ENCODE data around the gene HOXD3.

The HOXD3 gene

DNA sequence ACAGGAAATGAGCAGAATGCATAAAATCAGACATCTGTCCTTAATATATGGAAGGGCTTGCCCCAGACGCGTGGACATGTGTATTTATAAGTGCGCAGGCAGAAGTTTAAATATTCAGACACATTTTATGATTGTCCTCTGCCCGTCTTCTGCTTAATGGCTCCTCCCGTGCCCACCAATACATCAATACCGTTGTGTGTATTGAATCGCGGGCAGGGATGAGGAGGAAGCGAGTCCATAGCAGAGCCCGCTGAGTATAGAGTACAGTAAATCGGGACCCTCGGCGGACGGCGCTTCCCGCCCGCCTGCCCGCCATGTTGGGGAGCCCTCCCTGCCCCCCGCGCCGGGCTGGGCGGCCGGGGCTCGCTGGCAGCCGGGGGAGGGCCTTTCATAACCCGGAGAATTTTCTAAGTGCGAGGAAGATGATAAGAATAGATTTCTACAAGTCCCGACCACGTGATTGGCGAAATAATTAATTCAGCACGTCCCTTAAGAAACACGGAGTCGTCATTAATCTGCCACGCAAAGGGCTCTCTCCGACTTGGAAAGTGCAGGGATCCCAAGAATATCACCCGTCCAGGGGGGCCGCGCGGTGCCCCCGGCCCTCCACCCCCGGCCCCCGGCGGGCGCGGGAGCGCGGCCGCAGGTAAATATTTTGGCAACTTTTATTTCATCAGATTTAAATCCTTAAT lies at the start of gene HOXD3:
Gene HOXD3 (plus strand): TSS at position 501 of the 692 bp plus-strand sequence. CDS start 11,808 bp downstream, outside the sequence.
- DNase-seq (ENCODE audit: low read depth) = no peak

DNA sequence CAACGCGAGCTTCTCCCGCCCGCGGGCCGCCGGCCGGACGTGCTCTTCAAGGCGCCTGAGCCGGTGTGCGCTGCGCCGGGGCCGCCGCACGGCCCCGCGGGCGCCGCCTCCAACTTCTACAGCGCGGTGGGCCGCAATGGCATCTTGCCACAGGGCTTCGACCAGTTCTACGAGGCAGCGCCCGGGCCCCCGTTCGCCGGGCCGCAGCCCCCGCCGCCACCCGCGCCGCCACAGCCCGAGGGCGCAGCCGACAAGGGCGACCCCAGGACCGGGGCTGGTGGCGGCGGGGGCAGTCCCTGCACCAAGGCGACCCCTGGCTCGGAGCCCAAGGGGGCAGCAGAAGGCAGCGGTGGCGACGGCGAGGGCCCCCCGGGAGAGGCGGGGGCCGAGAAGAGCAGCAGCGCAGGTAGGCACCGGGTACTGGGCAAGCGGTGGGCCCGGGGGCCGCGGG lies 49.4 kb upstream of the HOXD3 start:
- DNase-seq (ENCODE audit: low read depth) = no peak

DNA sequence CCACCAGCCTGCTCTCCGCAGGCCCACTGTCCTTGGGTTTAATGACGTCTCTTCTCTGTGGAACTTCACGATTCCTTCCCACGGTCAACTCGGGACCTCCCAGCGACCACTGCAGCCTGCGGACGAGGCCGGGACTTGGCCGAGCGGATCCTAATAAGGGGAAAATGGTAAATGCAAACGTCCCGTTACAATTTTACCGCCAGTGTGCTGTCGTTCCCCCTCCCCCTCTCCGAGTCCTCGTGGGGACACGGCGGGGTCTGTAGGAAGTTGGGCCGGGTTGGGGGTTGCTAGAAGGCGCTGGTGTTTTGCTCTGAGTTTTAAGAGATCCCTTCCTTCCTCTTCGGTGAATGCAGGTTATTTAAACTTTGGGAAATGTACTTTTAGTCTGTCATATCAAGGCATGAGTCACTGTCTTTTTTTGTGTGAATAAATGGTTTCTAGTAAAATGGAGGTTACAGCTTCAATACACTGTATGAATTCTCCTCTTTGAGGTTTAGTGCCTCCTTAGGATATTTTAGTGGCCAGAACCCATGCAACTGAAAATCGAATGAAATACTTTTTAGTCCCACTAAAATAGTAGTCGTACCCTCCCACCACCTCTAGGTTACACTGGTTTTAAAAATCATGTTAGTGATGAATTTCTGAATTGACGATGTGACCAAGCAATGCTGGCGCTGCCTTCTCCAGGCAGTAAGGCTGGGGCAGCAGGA lies 47.8 kb upstream of the HOXD3 start:
- DNase-seq (ENCODE audit: low read depth) = no peak

DNA sequence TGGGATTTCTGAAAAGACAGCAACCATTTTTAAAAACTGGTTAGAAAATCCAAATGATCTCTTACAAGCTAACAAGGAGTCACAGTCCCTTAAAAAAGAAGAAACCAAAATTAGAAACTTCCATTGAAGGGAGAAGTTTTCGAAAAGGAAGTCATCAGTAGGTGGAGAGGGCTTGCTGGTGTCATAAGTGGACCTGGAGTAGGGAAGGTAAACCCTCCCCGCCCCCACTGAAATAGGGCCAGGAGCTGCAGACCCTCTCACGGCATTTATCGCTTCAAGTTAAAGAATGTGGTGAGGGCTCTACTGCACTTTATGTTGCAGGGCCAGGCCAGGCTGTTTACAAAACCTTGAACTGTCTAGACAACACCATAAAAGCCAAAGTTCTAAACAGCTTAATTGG lies 47.2 kb upstream of the HOXD3 start:
- DNase-seq (ENCODE audit: low read depth) = no peak

DNA sequence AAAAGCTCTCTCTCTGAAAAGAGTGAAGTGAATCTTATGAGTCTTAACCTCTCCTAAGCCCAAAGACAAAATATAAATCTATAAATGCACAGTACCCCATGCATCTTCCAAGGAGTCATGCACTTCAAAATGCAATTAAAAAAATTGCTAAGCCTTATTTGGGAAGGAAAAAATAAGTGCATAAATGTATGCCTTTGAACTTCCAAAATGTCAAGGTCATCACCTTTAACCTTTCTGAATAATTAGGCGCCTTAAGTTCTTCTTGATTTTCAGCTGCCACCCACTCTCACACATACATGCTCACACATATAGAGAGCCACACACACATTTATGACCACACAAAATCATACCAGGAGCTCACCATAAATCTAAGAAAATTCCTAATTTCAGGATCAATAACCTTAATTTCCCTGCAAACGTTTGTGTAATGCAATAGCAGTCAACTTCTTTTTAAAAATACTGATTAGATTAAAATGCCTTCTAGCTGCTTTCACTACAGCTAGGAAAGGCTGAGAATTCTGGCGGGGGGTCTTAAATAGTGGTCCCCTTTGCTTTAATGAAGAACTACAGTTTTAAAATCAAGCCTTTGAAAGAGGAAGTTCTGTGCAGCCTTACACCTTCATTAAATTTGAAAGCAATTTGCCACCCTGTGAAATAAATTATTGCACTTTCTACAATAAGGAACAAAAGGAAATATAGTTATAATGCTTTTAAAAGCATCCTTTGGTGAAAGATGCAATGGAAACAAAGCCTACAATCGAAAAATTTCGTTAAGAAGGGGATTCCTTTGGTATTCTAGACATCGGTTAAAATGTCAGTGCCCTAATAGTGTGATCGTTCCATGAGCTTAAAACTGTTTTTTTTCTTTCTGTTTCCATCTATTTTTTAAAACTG lies 46.4 kb upstream of the HOXD3 start:
- DNase-seq (ENCODE audit: low read depth) = no peak

DNA sequence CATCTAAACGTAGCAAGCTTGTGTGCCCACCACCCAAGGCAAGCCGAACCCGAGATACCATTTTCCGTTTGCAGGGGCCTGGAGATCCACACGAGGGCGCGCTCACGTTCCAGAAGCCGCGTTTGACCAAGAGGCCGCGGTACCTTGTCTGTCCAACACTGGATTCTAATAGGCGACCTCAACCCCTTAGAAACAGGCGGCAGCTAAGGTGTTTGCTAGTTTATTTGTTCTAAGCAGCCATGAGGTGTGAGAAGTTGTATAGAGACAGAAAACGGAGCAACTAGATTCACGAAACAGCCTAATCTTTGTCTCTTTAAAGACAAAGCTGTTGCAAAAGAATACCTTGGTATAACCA lies 45.8 kb upstream of the HOXD3 start:
- DNase-seq (ENCODE audit: low read depth) = no peak

DNA sequence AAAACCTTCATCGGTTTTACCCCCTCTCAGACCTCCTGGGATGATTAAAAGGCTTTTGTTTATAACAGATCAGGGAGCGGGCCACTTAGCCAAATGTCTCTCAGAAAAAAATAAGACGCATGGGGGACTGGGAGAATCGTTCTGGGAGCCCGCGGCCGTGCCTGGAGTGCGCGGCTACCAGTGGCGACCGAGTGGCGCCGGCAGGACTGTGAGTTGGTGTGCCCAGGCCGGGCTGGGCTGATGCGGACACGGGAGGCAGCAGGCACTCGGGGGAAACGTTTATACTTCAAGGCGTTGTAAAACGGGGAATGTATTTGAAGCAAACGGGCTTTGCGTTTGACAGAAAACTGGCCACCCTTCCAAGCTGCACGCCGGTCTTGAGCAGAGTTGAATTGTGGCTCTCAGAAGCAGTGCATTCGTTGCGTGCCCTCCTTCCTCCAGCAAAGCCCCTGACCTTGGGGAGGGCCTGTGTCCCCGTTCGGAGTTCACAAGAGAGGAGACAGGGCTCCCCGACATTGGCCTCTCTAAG lies 45.2 kb upstream of the HOXD3 start:
- DNase-seq (ENCODE audit: low read depth) = no peak

DNA sequence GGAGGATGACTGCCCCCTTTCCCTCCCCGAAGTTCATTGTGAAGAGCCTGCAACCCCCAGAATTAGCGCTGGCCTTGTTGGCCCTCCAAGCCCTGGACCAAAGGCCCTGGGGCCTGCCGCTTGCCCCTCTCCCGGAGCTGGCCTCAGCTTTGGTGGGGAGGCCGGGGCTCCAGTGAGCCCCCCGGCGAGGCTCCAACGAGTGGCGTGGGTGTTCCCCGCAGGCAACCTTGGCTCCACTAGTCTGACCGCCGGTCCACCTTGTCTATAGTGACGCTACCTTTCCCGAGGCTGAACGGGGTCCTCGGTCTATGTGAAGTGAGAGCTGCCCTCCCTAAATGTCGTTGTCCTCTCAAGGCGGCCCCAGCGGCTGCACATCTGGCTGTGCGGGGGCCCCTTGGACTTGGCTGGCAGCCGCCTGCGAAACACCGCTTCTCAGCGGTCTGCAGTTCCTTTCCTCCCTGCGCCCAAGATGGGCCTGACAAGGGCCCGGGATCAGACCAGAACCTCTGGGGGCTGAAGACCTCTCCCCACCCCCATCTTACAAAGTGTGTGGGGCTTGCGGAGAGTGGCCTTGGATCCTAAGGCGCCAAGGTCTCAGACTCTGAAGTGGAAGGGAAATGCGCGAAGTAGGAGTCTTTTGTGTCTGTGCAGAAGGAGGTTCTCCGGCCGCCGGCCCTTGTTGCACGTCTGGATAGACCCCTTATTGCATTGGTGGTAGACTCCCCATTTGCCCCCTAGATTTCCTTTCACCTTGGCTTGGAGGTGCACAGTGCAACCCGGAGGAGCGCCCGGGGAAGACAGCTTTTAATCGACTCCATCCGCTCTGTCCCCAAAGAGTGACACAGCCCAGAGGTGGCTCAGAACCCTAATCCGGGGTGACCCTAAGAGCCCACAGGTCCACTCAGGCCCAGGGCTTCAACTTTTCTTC lies 44.5 kb upstream of the HOXD3 start:
- DNase-seq (ENCODE audit: low read depth) = no peak

DNA sequence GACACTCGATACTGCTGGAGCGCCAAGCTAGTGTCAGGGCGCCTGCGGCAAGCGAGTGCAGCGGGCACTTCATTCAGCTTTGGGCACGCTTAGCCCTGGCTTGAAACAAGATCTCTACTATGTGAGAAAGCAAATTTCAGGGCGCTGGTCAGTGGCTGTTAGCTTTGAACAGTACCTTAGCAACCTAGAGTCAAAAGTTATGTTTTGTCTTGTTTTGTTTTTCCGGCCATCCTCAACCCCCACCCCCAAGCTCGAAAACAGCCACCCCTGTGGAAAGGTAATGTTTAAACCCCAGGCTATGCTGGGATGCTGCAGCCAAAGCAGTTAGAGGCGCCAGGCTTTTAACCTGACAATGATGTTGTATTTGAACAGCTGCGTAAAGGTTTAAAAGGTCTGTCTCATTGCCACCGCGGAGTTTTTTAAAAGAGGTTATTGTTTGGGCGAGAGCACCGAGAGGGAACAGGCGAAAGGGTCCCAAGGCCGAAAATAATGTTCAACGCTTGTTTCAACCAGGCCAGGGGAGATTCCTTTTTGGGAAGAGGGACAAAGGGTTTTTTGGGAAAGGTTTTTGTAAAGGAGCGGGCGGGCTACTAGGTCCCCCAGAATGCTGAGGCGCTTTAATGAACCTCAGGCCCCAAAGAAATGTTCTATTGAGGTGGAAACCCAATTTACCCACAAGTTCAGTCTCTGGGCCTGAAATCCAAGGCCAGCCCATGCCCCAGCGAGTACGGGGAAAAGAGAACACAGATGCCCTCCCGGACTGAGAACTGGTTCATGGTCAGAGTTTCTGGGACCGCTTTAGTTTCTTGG lies 42.8 kb upstream of the HOXD3 start:
- DNase-seq (ENCODE audit: low read depth) = no peak

DNA sequence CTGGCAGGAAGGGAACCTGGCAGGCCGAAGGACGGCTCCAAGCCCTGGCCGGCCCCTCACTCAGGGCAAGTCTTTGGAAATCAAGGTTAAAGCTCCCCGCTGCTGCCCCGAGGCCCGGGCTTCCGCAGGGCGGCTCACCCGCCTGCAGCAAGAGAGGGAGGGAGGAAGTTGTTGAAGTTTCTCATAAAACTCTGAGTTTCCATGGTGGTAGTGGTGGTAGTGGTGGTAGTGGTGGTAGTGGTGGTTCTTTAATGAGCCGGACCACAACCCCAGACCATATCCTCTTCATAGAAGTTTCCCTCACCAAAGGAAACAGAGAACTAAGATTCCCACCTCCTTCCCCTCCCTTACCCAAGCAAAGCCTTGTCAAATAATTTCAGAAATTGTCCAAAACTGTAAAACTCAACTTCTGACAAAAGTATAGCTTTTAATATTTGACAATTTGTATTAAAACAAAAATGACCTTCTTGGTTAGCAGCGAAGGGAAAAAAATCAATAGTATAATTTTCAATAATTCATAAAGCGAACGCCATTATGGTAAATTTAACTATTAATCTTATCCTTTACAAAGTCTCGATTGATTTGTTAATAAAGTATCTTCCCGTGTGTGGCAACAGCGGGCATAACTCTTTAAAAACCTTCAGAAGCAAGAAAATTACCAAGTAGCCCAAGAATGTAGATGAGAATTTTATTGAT lies 42.0 kb upstream of the HOXD3 start:
- DNase-seq (ENCODE audit: low read depth) = no peak

DNA sequence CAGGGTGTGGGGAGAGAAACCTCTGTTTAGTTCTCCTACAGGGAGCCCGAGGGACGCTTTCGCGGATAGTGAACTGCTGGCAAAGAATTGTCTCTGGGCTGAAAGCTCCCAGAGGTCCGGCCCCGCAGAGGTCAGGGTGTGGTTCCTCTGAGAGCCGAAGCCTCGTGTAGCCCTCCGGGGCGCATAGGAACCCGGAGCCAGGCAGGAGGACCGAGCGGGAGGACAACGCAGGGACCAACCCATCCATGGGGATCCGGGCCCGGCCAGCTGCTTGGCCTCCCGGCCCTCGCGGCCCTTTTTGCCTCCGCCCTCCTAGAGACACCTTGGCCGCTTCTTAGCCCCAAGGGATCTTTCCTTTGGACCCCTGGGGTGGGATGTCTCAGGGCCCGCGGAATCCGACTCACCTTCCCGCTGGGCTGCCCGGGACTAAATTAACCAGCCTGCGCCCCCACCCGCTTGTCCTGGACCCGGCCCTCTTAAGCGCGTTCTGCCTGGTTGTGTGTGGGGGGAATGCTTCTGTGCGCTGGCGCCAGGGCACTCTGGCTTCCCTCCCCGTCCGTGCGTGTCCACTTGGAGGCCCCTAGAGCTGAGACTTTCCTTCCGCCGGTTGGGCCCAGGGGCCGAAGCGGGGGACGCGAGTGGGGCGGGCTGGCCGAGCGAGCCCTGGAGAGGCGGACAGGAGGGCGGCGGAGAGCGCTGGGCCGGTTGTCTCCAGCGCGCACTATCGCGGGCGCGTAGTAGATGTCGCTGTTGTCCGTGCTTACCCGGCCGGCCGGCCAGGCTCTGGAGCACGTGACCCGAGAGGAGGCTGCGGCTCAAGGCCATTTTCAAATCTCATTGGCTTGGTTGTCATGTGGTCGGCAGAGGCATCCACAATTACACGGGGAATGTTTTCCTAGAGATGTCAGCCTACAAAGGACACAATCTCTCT lies 41.0 kb upstream of the HOXD3 start, which contains the start of gene HOXD10:
Gene HOXD10 (plus strand): TSS at position 896 of the 931 bp plus-strand sequence. CDS start 56 bp downstream, outside the sequence.
- no peak for DNase-seq (ENCODE audit: low read depth)

DNA sequence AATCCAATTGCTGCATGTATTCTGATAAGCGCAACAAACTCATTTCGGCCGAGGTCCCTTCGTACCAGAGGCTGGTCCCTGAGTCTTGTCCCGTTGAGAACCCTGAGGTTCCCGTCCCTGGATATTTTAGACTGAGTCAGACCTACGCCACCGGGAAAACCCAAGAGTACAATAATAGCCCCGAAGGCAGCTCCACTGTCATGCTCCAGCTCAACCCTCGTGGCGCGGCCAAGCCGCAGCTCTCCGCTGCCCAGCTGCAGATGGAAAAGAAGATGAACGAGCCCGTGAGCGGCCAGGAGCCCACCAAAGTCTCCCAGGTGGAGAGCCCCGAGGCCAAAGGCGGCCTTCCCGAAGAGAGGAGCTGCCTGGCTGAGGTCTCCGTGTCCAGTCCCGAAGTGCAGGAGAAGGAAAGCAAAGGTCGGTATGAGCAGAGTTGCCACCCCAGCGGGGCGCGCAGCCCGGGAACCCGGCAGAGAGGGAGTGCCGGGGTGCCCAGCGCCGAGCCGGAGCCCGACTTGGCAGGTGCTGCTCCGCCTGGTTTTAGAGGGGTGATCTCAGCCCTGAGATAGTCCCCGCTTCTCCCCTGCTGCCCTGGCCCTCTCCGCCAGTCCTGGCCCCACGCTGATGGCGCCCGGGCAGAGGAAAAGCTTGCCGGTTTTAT lies 39.8 kb upstream of the HOXD3 start:
- no peak for DNase-seq (ENCODE audit: low read depth)

DNA sequence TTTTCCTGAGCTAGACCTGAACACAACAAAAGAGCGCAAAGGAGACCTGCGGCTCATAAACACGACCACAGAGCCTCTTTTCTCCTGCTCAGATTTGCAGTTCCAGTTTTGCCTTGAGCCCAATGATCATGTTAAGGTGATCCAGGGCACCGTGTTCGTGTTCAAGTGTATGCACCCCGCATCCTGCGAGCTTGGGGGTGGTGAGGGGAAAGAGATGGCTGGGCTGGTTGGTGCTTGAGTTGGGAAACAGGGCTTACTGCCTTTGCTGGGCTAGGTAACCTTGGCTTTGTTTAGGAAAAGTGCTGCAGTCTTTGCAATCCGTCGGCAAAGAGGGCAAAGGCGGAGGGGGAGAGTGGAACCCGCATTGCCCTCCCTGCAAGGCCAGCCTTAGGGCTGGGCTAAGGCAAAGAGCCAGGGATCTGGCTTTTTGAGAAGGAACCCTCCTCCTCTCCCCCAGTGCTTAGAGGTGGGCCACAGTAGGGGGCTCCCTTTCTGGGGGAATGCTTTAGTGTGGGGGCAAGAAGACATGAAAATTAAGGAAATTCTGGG lies 39.2 kb upstream of the HOXD3 start:
- DNase-seq (ENCODE audit: low read depth) = no peak

DNA sequence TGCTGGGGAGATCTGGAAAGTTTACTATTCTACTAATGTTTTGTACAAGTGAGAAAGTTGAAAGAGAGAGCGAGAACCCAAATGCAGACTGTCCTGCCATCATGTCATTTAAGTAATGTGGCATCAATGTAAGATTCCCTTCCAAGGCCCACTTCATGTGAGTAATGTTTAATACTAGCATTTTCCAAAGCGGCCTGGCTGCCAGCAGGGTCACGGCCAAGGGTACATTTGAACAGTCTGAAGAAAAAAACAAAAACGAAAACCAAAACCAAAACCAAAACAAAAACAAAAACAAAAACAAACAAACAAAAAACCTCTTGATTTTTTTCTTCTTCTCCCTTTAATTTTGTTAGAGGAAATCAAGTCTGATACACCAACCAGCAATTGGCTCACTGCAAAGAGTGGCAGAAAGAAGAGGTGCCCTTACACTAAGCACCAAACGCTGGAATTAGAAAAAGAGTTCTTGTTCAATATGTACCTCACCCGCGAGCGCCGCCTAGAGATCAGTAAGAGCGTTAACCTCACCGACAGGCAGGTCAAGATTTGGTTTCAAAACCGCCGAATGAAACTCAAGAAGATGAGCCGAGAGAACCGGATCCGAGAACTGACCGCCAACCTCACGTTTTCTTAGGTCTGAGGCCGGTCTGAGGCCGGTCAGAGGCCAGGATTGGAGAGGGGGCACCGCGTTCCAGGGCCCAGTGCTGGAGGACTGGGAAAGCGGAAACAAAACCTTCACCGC lies 38.3 kb upstream of the HOXD3 start:
- DNase-seq (ENCODE audit: low read depth) = peak; percentile 34

DNA sequence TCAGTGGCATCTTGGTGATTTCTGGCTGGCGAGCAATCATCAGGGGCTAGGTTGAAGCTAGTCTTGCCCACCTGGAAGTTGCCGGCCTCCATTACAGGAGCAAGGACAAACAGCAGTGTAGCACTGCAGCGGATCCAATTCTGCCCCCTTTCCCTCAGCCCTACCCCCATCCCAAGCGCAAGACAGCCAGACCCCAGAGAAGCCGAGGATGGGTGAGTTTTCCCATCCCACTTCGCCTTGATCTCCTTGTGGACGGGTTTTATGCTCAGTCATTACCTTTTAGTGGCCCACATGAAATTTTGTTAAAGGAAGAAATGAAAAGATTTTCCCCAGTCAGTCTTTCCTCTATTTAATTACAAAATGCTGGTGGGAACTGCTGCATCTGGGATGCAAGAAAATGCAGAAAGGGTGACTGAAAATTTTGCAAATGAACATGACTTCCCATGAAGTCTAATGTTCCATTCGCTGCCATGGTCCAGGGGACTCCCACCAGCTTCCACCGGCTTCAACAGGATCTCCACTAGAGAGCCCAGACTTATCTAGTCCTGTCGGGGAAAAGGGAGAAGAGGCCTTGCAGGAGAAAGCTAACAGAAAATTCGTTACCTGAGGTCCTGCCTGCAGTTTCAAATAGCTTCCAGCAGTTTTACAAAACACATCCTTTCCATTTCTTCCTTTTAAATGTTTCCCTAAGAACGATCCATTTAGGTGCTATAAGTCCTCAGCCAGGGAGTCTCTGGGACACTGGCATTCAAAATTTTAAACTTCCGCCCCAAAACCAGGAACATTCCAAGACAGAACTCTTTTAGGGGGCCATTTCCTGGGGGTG lies 36.5 kb upstream of the HOXD3 start:
- no peak for DNase-seq (ENCODE audit: low read depth)

All from ELR (cell line).